ENCODE data around the gene TPM4. TPM values are rescaled to one million over a fixed set of nuclear protein-coding genes. Genes with fewer than 3 reads are reported as not detected.

TPM4 gene
- total and polyA plus RNA-seq, 2 of the 8 experiments (the other 6 are each of a cell fraction or from before 2014, with no cell fraction given): 160 to 359 TPM

DNA sequence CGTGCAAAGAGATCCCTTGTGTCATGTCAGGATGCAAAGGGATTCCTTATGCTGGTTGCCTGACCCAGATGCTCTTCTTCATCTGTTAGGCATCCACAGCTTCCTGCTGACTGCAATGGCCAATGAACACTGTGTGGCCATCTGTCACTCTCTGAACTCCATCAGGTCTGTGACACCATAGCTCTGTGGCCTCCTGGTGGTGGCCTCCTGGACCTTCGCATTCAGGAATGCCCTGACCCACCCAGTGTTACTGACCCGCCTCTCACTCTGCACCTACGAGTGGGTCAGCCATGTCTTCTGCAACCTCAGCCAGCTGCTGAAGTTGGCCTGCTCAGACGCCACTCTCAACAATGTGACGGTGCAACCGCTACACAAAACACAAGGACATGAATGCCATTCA lies 23.9 kb upstream of the TPM4 start:
- H3K56ac ChIP-seq (replicated peaks; ENCODE audit: insufficient read length, low read depth, low read length): no peak overlapping the region
- H2BK120ac ChIP-seq (replicated peaks; ENCODE audit: low read depth, low read length): no peak overlapping the region
- no peak overlapping the region for H4K5ac ChIP-seq (ENCODE audit: insufficient read length, low read depth, low read length)
- peaks cover 19 to 21% of the 10 kb centered on the region in 2 experiments; a peak in 3 of 4 replicates for H3K9me3 ChIP-seq (ENCODE audit: insufficient read depth in 2 of 2, low read depth in 1 of 2, low read length in 1 of 2)
- no peak overlapping the region for H2BK12ac ChIP-seq (ENCODE audit: low read depth, low read length)
- H3K4me1 ChIP-seq (replicated peaks in 1 of 4; ENCODE audit: control insufficient read depth in 3 of 4, insufficient read depth in 4 of 4, low read length in 3 of 4): no peaks in the 10 kb centered on the region
- no peak overlapping the region for H3K14ac ChIP-seq (ENCODE audit: insufficient read length)
- H3K27me3 ChIP-seq (replicated peaks in 1 of 4; ENCODE audit: control insufficient read depth in 3 of 4, extremely low read depth in 1 of 4, insufficient read depth in 3 of 4, low read length in 3 of 4): no peaks in the 10 kb centered on the region
- no peak overlapping the region for H2BK20ac ChIP-seq (ENCODE audit: low read length)
- POLR2A ChIA-PET (ENCODE audit: partially characterized antibody): no interaction called here
- no peak overlapping the region for H2BK5ac ChIP-seq (ENCODE audit: low read depth, low read length)
- H3K18ac ChIP-seq (ENCODE audit: extremely low read depth, low read length): no peak overlapping the region
- no peaks in the 10 kb centered on the region for H4K20me1 ChIP-seq (replicated peaks in 1 of 2; ENCODE audit: control insufficient read depth in 1 of 2, insufficient read depth in 2 of 2, low read length in 2 of 2)
- no peak overlapping the region for H2AK5ac ChIP-seq (ENCODE audit: low read depth, low read length)
- no peak overlapping the region for H3K4ac ChIP-seq (replicated peaks; ENCODE audit: insufficient read length, low read depth, low read length)
- H3K79me2 ChIP-seq (ENCODE audit: control insufficient read depth in 1 of 2, insufficient read depth in 2 of 2, low read length in 2 of 2): no peaks in the 10 kb centered on the region
- H3K79me1 ChIP-seq (ENCODE audit: low read depth, low read length): no peaks in the 10 kb centered on the region
- no peaks in the 10 kb centered on the region for H3K36me3 ChIP-seq (ENCODE audit: control insufficient read depth in 2 of 4, insufficient read depth in 4 of 4, low read length in 3 of 4)
- H3K27ac ChIP-seq (ENCODE audit: low read depth, low read length): no peak overlapping the region
- H2BK15ac ChIP-seq (ENCODE audit: low read length): no peak overlapping the region
- H3K23me2 ChIP-seq (ENCODE audit: low read depth, low read length): no peaks in the 10 kb centered on the region
- no peak overlapping the region for H3K9ac ChIP-seq (replicated peaks in 1 of 4; ENCODE audit: extremely low read depth in 1 of 4, low read depth in 3 of 4, low read length in 3 of 4)
- H2AFZ ChIP-seq (ENCODE audit: low read length): no peak overlapping the region
- FAIRE-seq (no peak), DNase-seq (ENCODE audit: low read depth in 1 of 2, low spot score in 2 of 2) (no peak)
- H3K23ac ChIP-seq (ENCODE audit: insufficient read length): no peak overlapping the region
- no peak overlapping the region for H4K91ac ChIP-seq (replicated peaks; ENCODE audit: insufficient read length, low read length)
- no peak overlapping the region; the same call in 1 of the 2 replicates for H4K8ac ChIP-seq (ENCODE audit: extremely low read depth, insufficient read depth, low read length)
- CTCF ChIA-PET (ENCODE audit: partially characterized antibody): interaction anchor here (2.1 to 5.1 kb wide), 2 partner anchors 10 kb away, joined by 12 to 39 read pairs; no protein-coding TSS in a partner anchor
- WGBS, 2 experiments (ENCODE audit: extremely low coverage in 1 of 2, insufficient coverage in 1 of 2, insufficient read length in 1 of 2, insufficient replicate concordance in 2 of 2, low coverage in 1 of 2, low lambda C conversion rate in 2 of 2, missing lambda C conversion rate in 1 of 2): 77% methylated on average over 7 of the region's 7 CpGs; no CpG with 5 or more reads in 1 of the 2 experiments
- no peak overlapping the region for H3K4me3 ChIP-seq (ENCODE audit: extremely low read depth in 1 of 4, insufficient read depth in 2 of 4, low read depth in 3 of 4, low read length in 4 of 4)
- H3K4me2 ChIP-seq (ENCODE audit: insufficient read depth in 1 of 2, low read depth in 2 of 2, low read length in 2 of 2): no peak overlapping the region
- TF ChIP-seq, protein P1, sequence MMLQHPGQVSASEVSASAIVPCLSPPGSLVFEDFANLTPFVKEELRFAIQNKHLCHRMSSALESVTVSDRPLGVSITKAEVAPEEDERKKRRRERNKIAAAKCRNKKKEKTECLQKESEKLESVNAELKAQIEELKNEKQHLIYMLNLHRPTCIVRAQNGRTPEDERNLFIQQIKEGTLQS (IDR thresholded peaks at IDR 0.05; ENCODE audit: insufficient read depth, low read depth, low read length): no peak
- TF ChIP-seq YY1 (IDR thresholded peaks at IDR 0.05; ENCODE audit: low read depth, low read length) (no peak), HDAC6 (IDR thresholded peaks at IDR 0.05; ENCODE audit: low read depth, low read length) (no peak)
